NCI-H1092 treated with DMSO at 0.1 percent for 48 hours (cell line): ENCODE data around the gene PRR4.

Experiments
- DNase-seq: peaks from one replicate; lab custom pipeline; 2025; lab: John Stamatoyannopoulos, UW

The PRR4 gene

GRCh38 chr12:10849425-10849878 lies at the start of gene PRR4:
Gene PRR4 (minus strand): TSS chr12:10849475. CDS start chr12:10849437, 38 bp downstream.
- DNase-seq: no peak

GRCh38 chr12:10896854-10897253 lies 47.6 kb upstream of the PRR4 start:
- DNase-seq: no peak

- no peak for DNase-seq
Observed at GRCh38 chr12:10891937-10892336, 42.7 kb upstream of the PRR4 start.

GRCh38 chr12:10889226-10889625 lies 40.0 kb upstream of the PRR4 start:
- DNase-seq: no peak

GRCh38 chr12:10884086-10884725 lies 34.9 kb upstream of the PRR4 start, which contains the start of gene PRH1:
Gene PRH1 (minus strand): TSS chr12:10884255. CDS start chr12:10884217, 38 bp downstream.
- no peak for DNase-seq

GRCh38 chr12:10873378-10873777 lies 24.1 kb upstream of the PRR4 start:
- DNase-seq: no peak

GRCh38 chr12:10867381-10867780 lies 18.1 kb upstream of the PRR4 start:
- no peak for DNase-seq

- no peak for DNase-seq
Observed at GRCh38 chr12:10863512-10864218, 14.4 kb upstream of the PRR4 start.

- DNase-seq: no peak
Observed at GRCh38 chr12:10861366-10861765, 12.1 kb upstream of the PRR4 start.

- no peak for DNase-seq
Observed at GRCh38 chr12:10855807-10856206, 6.5 kb upstream of the PRR4 start.

- DNase-seq: no peak
Observed at GRCh38 chr12:10853776-10854175, 4.5 kb upstream of the PRR4 start.

GRCh38 chr12:10851243-10851858 lies 2.1 kb upstream of the PRR4 start:
- DNase-seq: no peak

GRCh38 chr12:10847744-10848143 lies 1.5 kb downstream of the PRR4 start:
- DNase-seq: no peak

GRCh38 chr12:10842862-10843261 lies 6.4 kb downstream of the PRR4 start:
- DNase-seq: no peak

- no peak for DNase-seq
Observed at GRCh38 chr12:10838461-10838860, 10.8 kb downstream of the PRR4 start.

GRCh38 chr12:10829994-10830393 lies 19.3 kb downstream of the PRR4 start:
- no peak for DNase-seq

- DNase-seq: no peak
Observed at GRCh38 chr12:10826258-10826657, 23.0 kb downstream of the PRR4 start, which contains the start of gene TAS2R10. Gene TAS2R10 (minus strand): TSS chr12:10826358. CDS start chr12:10826269, 89 bp downstream.

GRCh38 chr12:10824957-10825356 lies 24.3 kb downstream of the PRR4 start:
- DNase-seq: no peak

GRCh38 chr12:10811883-10812536 lies 37.3 kb downstream of the PRR4 start:
- DNase-seq: no peak

GRCh38 chr12:10810068-10810467 lies 39.2 kb downstream of the PRR4 start, which contains the start of gene TAS2R9:
Gene TAS2R9 (minus strand): TSS chr12:10810168. CDS start chr12:10810075, 93 bp downstream.
- no peak for DNase-seq

GRCh38 chr12:10807186-10807585 lies 42.1 kb downstream of the PRR4 start, which contains the start of gene TAS2R8:
Gene TAS2R8 (minus strand): TSS chr12:10807286. CDS start chr12:10806980, 306 bp downstream.
- no peak for DNase-seq

- DNase-seq: no peak
Observed at GRCh38 chr12:10802587-10802986, 46.7 kb downstream of the PRR4 start, which contains the start of gene TAS2R7. Gene TAS2R7 (minus strand): TSS chr12:10802627. CDS start chr12:10802570, 57 bp downstream.
